ENCODE results near the gene CASK. TPM values are rescaled to one million over a fixed set of nuclear protein-coding genes. Genes with fewer than 3 reads are reported as not detected.

Gene CASK
- total and polyA plus RNA-seq, 2 of the 13 experiments (the other 11 are each of a cell fraction or from before 2014, with no cell fraction given), result 14.5 to 16.0 TPM

DNA sequence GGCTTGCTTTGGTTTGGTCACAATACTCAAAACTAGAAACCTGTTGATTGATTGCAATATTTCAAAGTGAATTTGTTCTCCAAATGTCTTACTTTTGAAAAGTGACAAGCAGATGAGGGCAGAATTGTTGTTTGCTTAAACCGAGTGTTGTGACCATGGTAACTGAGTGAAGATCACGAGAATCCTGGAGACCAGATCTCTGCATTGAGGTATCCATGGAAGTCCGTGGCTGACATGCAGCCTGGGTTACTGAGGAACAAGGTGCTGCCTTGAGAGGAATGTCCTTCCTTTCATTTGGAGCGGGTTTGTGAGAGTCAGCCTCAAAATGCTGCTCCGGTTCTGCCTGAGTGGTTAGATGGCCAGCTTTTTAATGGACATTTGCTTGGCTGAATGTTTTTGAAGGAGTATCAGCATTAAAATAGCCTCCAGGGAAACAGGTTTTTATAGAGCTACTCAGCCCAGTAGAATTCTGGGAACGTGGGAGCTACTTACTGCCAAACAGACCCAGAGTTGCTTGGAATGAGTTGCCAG, 444.9 kb downstream of the CASK start:
- intact Hi-C loops (cut with micrococcal nuclease; ENCODE audit: unreplicated experiment) (loop anchor here (5.0 kb wide), 1 partner anchor 201 kb away; no protein-coding TSS in a partner anchor), in situ Hi-C loops (cut with HindIII; ENCODE audit: extremely low pct_ligation_motif_present, low pct_unique_long_range_greater_than_20kb) (no loop called here)
- peak overlapping the region; percentile 57 for H3K4me2 ChIP-seq (ENCODE audit: low read depth, low read length)
- no CpG with 5 or more reads among the region's 6 CpGs for WGBS (ENCODE audit: low lambda C conversion rate)
- no peak overlapping the region; a peak in 1 of 6 replicates for H3K4me3 ChIP-seq (replicated peaks in 1 of 3; ENCODE audit: insufficient read depth in 1 of 3, low read depth in 2 of 3, low read length in 3 of 3)
- BruUV-seq (replicated peaks), result no TSS peak
- no peak for FAIRE-seq
- H3K4me1 ChIP-seq (ENCODE audit: insufficient read depth, low read length), result peaks cover 53% of the 10 kb centered on the region
- POLR2A ChIA-PET, result no interaction called here
- no peaks in the 10 kb centered on the region for H4K20me1 ChIP-seq (ENCODE audit: insufficient read depth, low read length)
- H3K9ac ChIP-seq (ENCODE audit: insufficient read depth, low read depth, low read length), result no peak overlapping the region
- peak overlapping the region; percentile 30 for H3K27ac ChIP-seq (ENCODE audit: extremely low read length, insufficient read depth, low read length)
- CTCF ChIA-PET (ENCODE audit: low intra/inter-chr PET ratio, low total read pairs), result no interaction called here
- H3K36me3 ChIP-seq (replicated peaks in 1 of 2; ENCODE audit: control insufficient read depth in 1 of 2, insufficient read depth in 2 of 2, low read length in 2 of 2), result no peaks in the 10 kb centered on the region
- H2AFZ ChIP-seq (ENCODE audit: low read length), result no peak overlapping the region
- no peaks in the 10 kb centered on the region for H3K79me2 ChIP-seq (ENCODE audit: insufficient read depth, low read length)
- TF ChIP-seq TAF1 (CRISPR knock-in tag; IDR thresholded peaks at IDR 0.05), result no peak
- no peak for TF ChIP-seq FLYWCH1 (CRISPR knock-in tag; IDR thresholded peaks at IDR 0.05)
- TF ChIP-seq YEATS2 (CRISPR knock-in tag; IDR thresholded peaks at IDR 0.05; ENCODE audit: borderline replicate concordance), result no peak
- no peak for TF ChIP-seq SNRNP70 (IDR thresholded peaks at IDR 0.05; ENCODE audit: low read depth, low read length)
- no peak for TF ChIP-seq ZNF557 (CRISPR knock-in tag; IDR thresholded peaks at IDR 0.05)
- TF ChIP-seq, protein P1, sequence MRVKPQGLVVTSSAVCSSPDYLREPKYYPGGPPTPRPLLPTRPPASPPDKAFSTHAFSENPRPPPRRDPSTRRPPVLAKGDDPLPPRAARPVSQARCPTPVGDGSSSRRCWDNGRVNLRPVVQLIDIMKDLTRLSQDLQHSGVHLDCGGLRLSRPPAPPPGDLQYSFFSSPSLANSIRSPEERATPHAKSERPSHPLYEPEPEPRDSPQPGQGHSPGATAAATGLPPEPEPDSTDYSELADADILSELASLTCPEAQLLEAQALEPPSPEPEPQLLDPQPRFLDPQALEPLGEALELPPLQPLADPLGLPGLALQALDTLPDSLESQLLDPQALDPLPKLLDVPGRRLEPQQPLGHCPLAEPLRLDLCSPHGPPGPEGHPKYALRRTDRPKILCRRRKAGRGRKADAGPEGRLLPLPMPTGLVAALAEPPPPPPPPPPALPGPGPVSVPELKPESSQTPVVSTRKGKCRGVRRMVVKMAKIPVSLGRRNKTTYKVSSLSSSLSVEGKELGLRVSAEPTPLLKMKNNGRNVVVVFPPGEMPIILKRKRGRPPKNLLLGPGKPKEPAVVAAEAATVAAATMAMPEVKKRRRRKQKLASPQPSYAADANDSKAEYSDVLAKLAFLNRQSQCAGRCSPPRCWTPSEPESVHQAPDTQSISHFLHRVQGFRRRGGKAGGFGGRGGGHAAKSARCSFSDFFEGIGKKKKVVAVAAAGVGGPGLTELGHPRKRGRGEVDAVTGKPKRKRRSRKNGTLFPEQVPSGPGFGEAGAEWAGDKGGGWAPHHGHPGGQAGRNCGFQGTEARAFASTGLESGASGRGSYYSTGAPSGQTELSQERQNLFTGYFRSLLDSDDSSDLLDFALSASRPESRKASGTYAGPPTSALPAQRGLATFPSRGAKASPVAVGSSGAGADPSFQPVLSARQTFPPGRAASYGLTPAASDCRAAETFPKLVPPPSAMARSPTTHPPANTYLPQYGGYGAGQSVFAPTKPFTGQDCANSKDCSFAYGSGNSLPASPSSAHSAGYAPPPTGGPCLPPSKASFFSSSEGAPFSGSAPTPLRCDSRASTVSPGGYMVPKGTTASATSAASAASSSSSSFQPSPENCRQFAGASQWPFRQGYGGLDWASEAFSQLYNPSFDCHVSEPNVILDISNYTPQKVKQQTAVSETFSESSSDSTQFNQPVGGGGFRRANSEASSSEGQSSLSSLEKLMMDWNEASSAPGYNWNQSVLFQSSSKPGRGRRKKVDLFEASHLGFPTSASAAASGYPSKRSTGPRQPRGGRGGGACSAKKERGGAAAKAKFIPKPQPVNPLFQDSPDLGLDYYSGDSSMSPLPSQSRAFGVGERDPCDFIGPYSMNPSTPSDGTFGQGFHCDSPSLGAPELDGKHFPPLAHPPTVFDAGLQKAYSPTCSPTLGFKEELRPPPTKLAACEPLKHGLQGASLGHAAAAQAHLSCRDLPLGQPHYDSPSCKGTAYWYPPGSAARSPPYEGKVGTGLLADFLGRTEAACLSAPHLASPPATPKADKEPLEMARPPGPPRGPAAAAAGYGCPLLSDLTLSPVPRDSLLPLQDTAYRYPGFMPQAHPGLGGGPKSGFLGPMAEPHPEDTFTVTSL (CRISPR knock-in tag; IDR thresholded peaks at IDR 0.05; ENCODE audit: borderline replicate concordance), result no peak
- no peak for TF ChIP-seq ZNF792 (CRISPR knock-in tag; IDR thresholded peaks at IDR 0.05)
- TF ChIP-seq TCF7 (IDR thresholded peaks at IDR 0.05; ENCODE audit: low read depth), result no peak
- no peak for TF ChIP-seq ZNF343 (CRISPR knock-in tag; IDR thresholded peaks at IDR 0.05)
- no peak for TF ChIP-seq THAP11 (CRISPR knock-in tag; IDR thresholded peaks at IDR 0.05)
- no peak for TF ChIP-seq GFI1 (CRISPR knock-in tag; IDR thresholded peaks at IDR 0.05; ENCODE audit: borderline replicate concordance)
- TF ChIP-seq ATM (IDR thresholded peaks at IDR 0.05; ENCODE audit: borderline replicate concordance), result no peak
- no peak for TF ChIP-seq ZC3H13 (CRISPR knock-in tag; IDR thresholded peaks at IDR 0.05)
- TF ChIP-seq MBNL3 (CRISPR knock-in tag; conservative IDR thresholded peaks at IDR 0.05), result no peak
- TF ChIP-seq ZFP37 (CRISPR knock-in tag; IDR thresholded peaks at IDR 0.05; ENCODE audit: borderline replicate concordance), result no peak
- TF ChIP-seq ZNF460 (CRISPR knock-in tag; IDR thresholded peaks at IDR 0.05; ENCODE audit: borderline replicate concordance), result no peak
- no peak for TF ChIP-seq HMGA1 (CRISPR knock-in tag; conservative IDR thresholded peaks at IDR 0.05)
- TF ChIP-seq ZBTB8A (CRISPR knock-in tag; IDR thresholded peaks at IDR 0.05; ENCODE audit: borderline replicate concordance, low read depth), result no peak
- H3K27me3 ChIP-seq (ENCODE audit: control insufficient read depth in 1 of 2, insufficient read depth in 2 of 2, low read length in 2 of 2), result no peaks in the 10 kb centered on the region
- no peak for DNase-seq (ENCODE audit: low spot score)
- ATAC-seq, result no peak
- H3K9me3 ChIP-seq (ENCODE audit: low read length), result no peaks in the 10 kb centered on the region

Data from HepG2 (cell line).